Uterus (tissue), 2 donors: Measurements from ENCODE around the gene AOAH.

Source experiments
- CTCF ChIP-seq, 4 experiments: fragments of 200-600 bp in 2 of 4; fragments of 450-650 bp in 2 of 4; sonication (generic) in 2 of 4; IDR thresholded peaks; one replicate each; pipeline ENCODE4 v1.5.1; 2016 to 2019; ENCODE audit warnings: antibody characterized with exemption in 4 of 4, mild to moderate bottlenecking in 2 of 4, moderate library complexity in 1 of 4
- POLR2A ChIP-seq, 2 donors: fragments of 450-650 bp; IDR thresholded peaks; one replicate each; pipeline ENCODE4 v1.6.1; 2016; ENCODE audit warnings: antibody characterized with exemption in 2 of 2, mild to moderate bottlenecking in 1 of 2, moderate library complexity in 1 of 2

DNA sequence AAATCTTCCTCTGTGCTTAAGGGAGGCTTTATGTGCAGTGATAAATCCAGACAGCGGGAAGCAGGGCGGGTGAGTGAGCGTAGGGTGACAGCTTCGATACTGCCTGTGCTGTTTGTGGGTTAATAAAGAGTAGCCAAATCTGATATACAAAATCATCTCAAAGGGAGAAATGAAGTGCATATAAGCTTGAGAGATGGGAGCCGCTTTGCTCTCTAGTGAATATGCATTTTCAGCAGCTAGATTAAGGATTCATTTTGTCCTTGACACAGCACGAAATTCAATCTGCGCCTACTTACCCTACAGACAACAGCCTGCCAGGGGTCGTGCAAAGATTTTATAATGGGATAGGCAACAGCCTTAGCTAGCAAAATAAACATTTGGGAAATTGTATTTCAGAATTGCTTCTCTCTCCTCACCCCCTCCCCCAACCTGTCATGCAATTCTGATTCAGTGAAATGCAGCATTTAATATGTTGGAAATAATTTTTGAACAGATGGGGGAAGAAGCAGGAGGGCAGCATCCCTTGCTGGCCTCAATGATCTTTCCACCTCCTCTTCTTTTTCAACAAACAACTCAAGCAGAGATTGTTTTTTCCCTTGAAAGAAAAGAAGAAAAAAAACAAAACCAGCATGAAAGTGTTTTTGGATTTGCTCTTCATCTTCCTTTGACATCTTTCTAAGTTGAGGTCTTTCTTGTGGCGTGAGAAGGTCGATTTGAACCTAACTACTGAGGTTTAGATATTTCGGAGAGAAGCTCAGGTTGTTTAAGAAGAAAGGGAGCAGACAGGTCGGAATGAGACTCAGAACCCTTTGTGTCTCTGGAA lies 117.9 kb downstream of the AOAH start:
- TF ChIP-seq CTCF (IDR thresholded peaks at IDR 0.05): no peak
- no peak for TF ChIP-seq POLR2A (IDR thresholded peaks at IDR 0.05)
